ENCODE data around the gene EPS8L2.

GRCh38 chr11:769887-770641 is 64.0 kb downstream of the EPS8L2 start:
- TF ChIP-seq CTCF (IDR thresholded peaks at IDR 0.05): no peak
- TF ChIP-seq POLR2A (IDR thresholded peaks at IDR 0.05): no peak
